Liver (tissue), 3 donors: Measurements from ENCODE around the gene PSIP1.

ENCODE experiments used
- EGR1 ChIP-seq, 2 donors: IDR thresholded peaks; 2 replicates each; pipeline ENCODE4 v1.6.1; 2016 to 2018; ENCODE audit warnings: antibody characterized with exemption in 2 of 2, low read depth in 2 of 2
- FOXA1 ChIP-seq: IDR thresholded peaks from 2 replicates; pipeline ENCODE4 v1.6.1; 2016; ENCODE audit warnings: antibody characterized with exemption
- FOXA2 ChIP-seq: IDR thresholded peaks from 2 replicates; pipeline ENCODE4 v1.6.1; 2016; ENCODE audit warnings: antibody characterized with exemption
- GABPA ChIP-seq, 2 donors: IDR thresholded peaks in 1 of 2; conservative IDR thresholded peaks in 1 of 2; 2 replicates each; pipeline ENCODE4 v1.6.1; 2016; ENCODE audit warnings: antibody characterized with exemption in 2 of 2, mild to moderate bottlenecking in 1 of 2, moderate library complexity in 1 of 2
- HNF4G ChIP-seq: IDR thresholded peaks from 2 replicates; pipeline ENCODE4 v1.6.1; 2016; ENCODE audit warnings: antibody characterized with exemption
- NR2F2 ChIP-seq: IDR thresholded peaks from 2 replicates; pipeline ENCODE4 v1.6.1; 2016; ENCODE audit warnings: antibody characterized with exemption
- RAD21 ChIP-seq, 2 donors: IDR thresholded peaks; 2 replicates each; pipeline ENCODE4 v1.6.1; 2016; ENCODE audit warnings: antibody characterized with exemption in 2 of 2, mild to moderate bottlenecking in 2 of 2
- RXRA ChIP-seq, 2 donors: IDR thresholded peaks; 2 replicates each; pipeline ENCODE4 v1.6.1; 2017 to 2018; ENCODE audit warnings: antibody characterized with exemption in 2 of 2, mild to moderate bottlenecking in 1 of 2
- SP1 ChIP-seq: IDR thresholded peaks from 2 replicates; pipeline ENCODE4 v1.6.1; 2018; ENCODE audit warnings: antibody characterized with exemption, mild to moderate bottlenecking
- TAF1 ChIP-seq: conservative IDR thresholded peaks from 2 replicates; pipeline ENCODE4 v1.6.1; 2016; ENCODE audit warnings: antibody characterized with exemption, mild to moderate bottlenecking
- YY1 ChIP-seq: IDR thresholded peaks from 2 replicates; pipeline ENCODE4 v1.6.1; 2016; ENCODE audit warnings: antibody characterized with exemption, mild to moderate bottlenecking
- TF ChIP-seq, protein P1 (sequence below): fragments of 150-350 bp; IDR thresholded peaks from 2 replicates; pipeline ENCODE4 v1.5.1; 2017; ENCODE audit warnings: improper control_type of control experiment, low read depth, low read length; ENCODE audit not compliant: missing input control
- TF ChIP-seq, protein P2 (sequence below): IDR thresholded peaks from 2 replicates; pipeline ENCODE4 v1.6.1; 2016; ENCODE audit warnings: antibody characterized with exemption, mild to moderate bottlenecking
- TF ChIP-seq, protein P3 (sequence below): IDR thresholded peaks from 2 replicates; pipeline ENCODE4 v1.6.1; 2016; ENCODE audit warnings: antibody characterized with exemption
- donor health status: healthy.
- donor health status: healthy.

GRCh38 chr9:15416880-15417279 is 93.9 kb downstream of the PSIP1 start:
- TF ChIP-seq, protein P1, sequence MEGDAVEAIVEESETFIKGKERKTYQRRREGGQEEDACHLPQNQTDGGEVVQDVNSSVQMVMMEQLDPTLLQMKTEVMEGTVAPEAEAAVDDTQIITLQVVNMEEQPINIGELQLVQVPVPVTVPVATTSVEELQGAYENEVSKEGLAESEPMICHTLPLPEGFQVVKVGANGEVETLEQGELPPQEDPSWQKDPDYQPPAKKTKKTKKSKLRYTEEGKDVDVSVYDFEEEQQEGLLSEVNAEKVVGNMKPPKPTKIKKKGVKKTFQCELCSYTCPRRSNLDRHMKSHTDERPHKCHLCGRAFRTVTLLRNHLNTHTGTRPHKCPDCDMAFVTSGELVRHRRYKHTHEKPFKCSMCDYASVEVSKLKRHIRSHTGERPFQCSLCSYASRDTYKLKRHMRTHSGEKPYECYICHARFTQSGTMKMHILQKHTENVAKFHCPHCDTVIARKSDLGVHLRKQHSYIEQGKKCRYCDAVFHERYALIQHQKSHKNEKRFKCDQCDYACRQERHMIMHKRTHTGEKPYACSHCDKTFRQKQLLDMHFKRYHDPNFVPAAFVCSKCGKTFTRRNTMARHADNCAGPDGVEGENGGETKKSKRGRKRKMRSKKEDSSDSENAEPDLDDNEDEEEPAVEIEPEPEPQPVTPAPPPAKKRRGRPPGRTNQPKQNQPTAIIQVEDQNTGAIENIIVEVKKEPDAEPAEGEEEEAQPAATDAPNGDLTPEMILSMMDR, result peak; percentile 50
- TF ChIP-seq TAF1 (no peak), EGR1 (IDR thresholded peaks at IDR 0.05; ENCODE audit: low read depth in 2 of 2) (no peak), HNF4G (no peak), GABPA (IDR thresholded peaks at IDR 0.05 in 1 of 2, conservative IDR thresholded peaks at IDR 0.05 in 1 of 2) (no peak), RXRA (IDR thresholded peaks at IDR 0.05) (no peak), SP1 (no peak), RAD21 (IDR thresholded peaks at IDR 0.05) (peak; percentile 82 to 86), YY1 (no peak), FOXA1 (no peak), NR2F2 (no peak), FOXA2 (no peak)
- TF ChIP-seq, protein P2, sequence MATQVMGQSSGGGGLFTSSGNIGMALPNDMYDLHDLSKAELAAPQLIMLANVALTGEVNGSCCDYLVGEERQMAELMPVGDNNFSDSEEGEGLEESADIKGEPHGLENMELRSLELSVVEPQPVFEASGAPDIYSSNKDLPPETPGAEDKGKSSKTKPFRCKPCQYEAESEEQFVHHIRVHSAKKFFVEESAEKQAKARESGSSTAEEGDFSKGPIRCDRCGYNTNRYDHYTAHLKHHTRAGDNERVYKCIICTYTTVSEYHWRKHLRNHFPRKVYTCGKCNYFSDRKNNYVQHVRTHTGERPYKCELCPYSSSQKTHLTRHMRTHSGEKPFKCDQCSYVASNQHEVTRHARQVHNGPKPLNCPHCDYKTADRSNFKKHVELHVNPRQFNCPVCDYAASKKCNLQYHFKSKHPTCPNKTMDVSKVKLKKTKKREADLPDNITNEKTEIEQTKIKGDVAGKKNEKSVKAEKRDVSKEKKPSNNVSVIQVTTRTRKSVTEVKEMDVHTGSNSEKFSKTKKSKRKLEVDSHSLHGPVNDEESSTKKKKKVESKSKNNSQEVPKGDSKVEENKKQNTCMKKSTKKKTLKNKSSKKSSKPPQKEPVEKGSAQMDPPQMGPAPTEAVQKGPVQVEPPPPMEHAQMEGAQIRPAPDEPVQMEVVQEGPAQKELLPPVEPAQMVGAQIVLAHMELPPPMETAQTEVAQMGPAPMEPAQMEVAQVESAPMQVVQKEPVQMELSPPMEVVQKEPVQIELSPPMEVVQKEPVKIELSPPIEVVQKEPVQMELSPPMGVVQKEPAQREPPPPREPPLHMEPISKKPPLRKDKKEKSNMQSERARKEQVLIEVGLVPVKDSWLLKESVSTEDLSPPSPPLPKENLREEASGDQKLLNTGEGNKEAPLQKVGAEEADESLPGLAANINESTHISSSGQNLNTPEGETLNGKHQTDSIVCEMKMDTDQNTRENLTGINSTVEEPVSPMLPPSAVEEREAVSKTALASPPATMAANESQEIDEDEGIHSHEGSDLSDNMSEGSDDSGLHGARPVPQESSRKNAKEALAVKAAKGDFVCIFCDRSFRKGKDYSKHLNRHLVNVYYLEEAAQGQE, result no peak
- TF ChIP-seq, protein P3, sequence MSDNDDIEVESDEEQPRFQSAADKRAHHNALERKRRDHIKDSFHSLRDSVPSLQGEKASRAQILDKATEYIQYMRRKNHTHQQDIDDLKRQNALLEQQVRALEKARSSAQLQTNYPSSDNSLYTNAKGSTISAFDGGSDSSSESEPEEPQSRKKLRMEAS, result no peak
